NCI-H2107 treated with DMSO at 0.1 percent for 48 hours (cell line): ENCODE data around the gene SLC25A41.
A peak's percentile ranks its signal among the peaks of the same experiment; 100 is the strongest.
"Not testable (repeated sequence)": the region's sequence is repeated elsewhere in the genome, so short reads cannot be mapped to it uniquely, and the experiment has no call there.

Experiments used
- DNase-seq: peaks from one replicate; lab custom pipeline; 2025; ENCODE audit not compliant: unreplicated experiment; lab: John Stamatoyannopoulos, UW

SLC25A41 gene

GRCh38 chr19:6428692-6429418 lies 4.7 kb downstream of the SLC25A41 start:
- DNase-seq = not testable (repeated sequence)

GRCh38 chr19:6427131-6427530 lies 6.4 kb downstream of the SLC25A41 start:
- DNase-seq = no peak

GRCh38 chr19:6425732-6426620 lies 7.6 kb downstream of the SLC25A41 start:
- DNase-seq = no peak

DNA sequence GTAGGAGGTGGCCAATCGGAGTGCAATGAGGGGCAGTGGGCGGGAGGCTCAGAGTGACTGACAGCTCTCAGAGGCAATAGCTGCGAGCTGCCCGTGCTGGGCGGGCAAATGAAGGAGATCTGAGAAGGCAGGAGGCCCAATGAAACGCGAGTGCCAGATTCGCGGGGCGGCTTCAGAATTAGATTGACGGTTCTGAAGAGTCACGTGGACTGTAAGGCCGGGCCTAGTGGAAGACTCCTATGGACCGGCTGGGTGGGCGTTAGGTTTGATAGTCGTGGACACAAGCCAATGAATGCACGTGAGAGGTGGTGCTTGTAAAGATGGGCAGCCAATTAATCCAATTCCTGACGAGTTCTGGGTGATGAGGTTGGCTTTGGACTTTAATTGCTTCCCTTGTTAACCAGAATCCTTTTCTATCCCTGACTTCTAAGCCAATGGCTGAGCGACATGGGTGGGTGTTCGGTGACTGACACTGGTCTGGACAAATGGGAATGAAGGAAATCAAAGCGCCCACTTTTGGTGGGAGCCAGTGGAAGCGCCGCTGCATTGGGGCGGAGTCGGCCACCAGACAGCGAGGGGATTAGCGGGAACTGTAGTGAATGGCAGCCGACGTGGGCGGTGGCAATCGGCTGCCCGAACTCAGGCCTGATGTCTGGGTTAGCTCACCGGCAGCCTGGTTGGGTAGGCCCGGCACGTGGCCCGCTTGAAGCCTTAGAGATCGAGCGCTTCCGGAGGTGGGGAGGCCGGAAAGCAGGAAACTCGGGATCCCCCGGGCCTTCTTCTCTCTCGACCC lies 8.4 kb downstream of the SLC25A41 start:
- DNase-seq = peak; percentile 99

DNA sequence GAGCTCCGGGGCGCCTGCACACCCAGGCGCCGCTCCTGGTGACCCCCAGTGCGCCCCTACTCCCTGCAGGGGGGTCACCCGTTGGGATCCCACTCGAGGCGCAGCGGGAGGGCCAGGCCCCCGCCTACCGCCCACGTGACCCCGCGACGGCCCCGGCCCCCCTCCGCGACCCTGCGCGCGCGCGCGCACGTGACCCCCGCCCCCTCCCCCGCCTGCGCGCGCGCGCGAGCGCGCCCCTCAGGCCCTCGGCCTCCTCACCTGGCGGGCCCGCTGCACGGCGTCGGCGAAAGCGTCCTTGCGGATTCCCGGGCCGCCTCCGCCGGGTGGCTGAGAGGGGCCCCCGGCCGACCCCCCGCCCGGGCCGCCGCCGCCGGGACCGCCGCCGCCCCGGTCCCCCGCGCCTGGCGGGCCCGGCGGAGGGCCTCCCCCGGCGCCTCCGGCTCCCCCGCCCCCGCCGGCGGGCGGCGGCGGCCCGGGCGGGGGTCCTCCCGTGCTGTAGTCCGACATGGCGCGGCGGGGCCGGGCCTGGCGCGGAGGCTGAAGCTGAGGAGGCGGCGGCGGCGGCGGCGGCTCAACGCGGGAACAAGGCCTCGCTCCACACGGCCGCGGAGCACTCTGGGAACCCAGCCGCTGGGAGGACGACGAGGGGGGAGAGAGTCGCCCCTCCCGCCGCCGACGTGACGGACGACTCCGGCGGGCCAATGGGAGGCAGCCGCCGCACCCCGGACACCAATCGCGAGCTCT lies 9.2 kb downstream of the SLC25A41 start, which contains the start of gene KHSRP:
KHSRP (minus strand) TSS at position 617 of the 744 bp plus-strand sequence; CDS start at position 507, 110 bp downstream.
- DNase-seq = no peak

- DNase-seq = no peak
These were observed 9.9 kb downstream of the SLC25A41 start for GRCh38 chr19:6423499-6424194.

DNA sequence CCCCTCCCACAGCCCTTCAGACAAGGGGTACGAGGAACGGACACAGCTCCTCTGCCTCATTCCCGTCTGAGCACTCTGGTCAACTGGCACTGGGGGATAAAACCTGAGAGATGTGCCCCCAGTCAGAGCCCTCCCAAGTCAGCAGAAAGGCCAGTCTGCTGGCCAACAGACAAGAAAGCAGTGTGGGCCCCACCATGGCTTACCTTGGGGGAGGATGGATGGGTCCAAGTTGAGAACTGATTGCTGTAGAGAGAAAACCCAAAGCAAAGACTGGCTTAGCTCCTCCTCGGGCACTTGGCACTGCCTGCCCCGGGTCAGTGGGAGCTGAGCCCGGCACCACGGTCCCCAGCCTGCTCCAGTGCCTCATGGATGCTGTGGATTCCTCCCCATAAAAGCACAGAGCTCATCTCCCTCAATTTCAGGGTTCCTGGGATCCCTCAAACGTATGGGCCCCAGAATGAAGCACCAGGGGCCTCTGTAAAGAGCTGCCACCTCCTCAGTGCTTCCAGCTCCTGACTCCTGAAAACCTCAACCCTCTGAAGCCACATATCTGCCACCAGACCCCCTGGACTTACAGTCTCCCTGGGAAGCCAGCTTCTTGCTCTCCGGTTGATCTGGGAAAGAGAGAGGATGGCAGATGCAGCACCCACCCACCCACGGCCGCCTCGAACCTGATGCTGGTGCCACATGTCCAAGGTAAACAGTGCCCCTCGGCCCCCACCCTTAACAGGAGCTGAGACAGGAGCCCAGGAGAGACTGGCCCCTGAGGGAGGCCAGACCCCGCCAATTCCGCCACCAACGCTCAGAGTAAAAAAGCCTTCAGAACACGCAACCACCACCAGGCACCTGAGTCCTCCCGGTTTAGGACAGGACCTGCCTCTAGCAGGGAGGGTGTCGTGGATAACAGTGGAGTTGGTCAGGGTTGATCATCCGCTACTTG lies 12.2 kb downstream of the SLC25A41 start:
- DNase-seq = no peak

GRCh38 chr19:6418562-6418932 lies 15.0 kb downstream of the SLC25A41 start:
- no peak for DNase-seq

- no peak for DNase-seq
These were observed 15.6 kb downstream of the SLC25A41 start for GRCh38 chr19:6417713-6418561.

DNA sequence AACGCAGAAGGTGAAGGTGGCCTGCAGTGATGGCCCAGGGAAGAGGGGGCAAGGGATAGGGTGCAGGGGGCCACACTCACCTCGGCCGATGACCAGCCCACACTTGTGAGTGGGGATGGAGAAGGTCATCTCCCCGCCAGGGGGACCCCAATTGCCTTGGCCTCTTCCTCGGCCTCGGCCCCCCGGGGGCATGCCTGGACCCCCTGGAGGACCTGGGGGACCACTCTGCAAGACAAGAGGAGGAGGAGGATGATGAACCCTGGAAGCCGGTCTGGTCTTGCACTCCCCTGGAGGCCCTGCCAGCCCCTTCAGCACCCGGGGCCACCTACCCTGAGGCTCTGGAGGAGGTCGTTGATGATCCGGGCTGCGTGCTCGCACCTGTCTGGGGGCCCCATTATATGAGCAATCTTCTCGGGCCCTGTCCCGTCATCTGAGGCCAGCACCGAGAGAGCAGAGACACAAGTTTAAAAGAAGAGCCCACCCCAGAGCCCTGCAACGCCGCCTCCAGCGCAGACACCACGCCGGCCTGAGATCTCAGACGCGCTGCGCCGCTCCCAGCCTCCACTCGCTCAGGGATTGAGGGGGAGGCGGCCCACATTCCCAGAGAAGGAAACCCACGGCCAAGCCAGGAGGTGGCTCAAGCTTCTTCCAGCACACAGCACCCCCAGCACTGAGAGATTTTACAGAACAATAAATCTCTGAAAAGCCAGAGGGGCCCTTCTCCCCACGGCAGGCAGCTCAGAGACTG lies 16.7 kb downstream of the SLC25A41 start:
- DNase-seq = no peak

- no peak for DNase-seq
These were observed 17.9 kb downstream of the SLC25A41 start for GRCh38 chr19:6415591-6416190.

- DNase-seq = no peak
These were observed 18.6 kb downstream of the SLC25A41 start for GRCh38 chr19:6414793-6415590.

- no peak for DNase-seq
These were observed 19.6 kb downstream of the SLC25A41 start for GRCh38 chr19:6413721-6414643.

GRCh38 chr19:6413291-6413690 lies 20.3 kb downstream of the SLC25A41 start:
- DNase-seq = no peak
